NCI-H774 (cell line): ENCODE results near the gene RPAP2.
"Not testable (repeated sequence)": the region's sequence is repeated elsewhere in the genome, so short reads cannot be mapped to it uniquely, and the experiment has no call there.

Source experiments
- DNase-seq: peaks from one replicate; lab custom pipeline; 2025; lab: John Stamatoyannopoulos, UW

The RPAP2 gene

DNA sequence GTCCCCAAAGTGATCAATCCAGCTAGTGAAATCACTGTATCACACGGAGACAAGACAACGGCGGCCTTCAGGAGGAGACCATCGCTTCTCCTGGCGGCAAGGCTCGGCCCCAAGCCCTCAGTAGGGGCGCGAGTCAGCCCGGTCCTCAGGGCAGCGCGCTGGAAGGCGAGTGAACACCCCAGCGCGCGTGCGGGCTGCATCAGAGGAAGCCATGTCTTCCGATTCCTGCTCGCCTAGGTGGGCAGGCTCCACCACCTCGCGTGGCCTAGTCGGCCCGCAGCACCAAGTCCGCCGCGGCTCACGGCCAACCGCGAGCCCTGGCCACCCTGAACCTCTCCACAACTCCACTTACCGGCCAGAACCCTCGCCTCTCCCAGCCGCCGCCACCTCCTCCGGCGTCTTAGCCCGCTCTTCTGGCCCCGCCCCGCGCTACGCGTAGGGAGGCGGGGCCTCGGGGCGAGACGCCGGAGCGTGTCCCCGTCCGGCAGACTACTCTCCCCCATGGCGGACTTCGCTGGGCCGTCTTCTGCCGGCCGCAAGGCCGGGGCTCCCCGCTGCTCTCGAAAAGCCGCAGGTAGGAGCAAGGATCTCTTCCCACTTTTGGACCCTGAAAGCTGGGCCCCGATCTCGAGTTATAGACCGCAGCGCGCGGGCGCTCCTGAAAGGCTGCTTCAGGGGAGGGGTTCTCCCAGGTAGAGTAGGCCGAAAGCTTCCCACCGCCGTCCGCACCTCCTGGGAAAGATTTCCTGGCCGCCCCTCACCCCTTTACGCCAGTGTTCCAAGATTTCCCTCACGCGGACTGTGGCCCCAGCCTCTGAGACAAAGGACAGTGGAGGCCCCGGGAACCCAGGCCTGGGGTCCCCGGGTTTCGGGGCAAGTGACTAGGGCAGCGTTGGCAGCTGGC, at the start of gene RPAP2, which contains the start of gene GLMN:
TSS of gene RPAP2 (plus strand) at position 487 of the 904 bp plus-strand sequence. CDS start at position 502, 15 bp downstream.
TSS of gene GLMN (minus strand) at position 415 of the 904 bp plus-strand sequence. CDS start 988 bp downstream, outside the sequence.
- DNase-seq: peak; percentile 78

DNA sequence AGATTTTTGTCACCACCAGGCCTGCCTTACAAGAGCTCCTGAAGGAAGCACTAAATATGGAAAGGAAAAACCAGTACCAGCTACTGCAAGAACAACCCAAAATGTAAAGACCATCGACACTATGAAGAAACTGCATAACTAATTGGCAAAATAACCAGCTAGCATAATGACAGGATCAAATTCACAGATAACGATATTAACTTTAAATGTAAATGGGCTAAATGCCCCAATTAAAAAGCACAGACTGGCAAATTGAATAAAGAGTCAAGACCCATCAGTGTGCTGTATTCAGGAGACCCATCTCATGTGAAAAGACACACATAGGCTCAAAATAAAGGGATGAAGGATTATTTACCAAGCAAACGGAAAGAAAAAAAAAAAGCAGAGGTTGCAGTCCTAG, 44.1 kb upstream of the RPAP2 start:
- not testable (repeated sequence) for DNase-seq

DNA sequence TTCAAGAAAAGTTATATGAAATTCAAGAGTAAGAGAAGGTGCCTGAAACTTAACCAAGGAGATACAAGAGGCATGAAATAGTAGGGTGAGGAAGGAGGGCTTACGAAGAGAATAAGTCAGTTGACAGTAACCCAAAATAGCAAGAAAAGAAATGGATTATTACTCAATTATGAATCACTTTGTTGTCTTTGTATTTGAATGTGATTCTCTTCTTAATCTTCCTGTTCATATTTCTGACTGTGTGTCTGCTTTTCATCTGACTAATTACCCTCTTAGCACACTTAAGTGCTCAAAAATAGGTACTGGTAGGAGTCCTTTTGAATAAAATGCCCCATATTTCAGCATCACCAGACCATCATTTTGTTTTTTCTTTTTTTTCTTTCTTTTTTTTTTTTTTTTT, 39.5 kb upstream of the RPAP2 start:
- no peak for DNase-seq

DNA sequence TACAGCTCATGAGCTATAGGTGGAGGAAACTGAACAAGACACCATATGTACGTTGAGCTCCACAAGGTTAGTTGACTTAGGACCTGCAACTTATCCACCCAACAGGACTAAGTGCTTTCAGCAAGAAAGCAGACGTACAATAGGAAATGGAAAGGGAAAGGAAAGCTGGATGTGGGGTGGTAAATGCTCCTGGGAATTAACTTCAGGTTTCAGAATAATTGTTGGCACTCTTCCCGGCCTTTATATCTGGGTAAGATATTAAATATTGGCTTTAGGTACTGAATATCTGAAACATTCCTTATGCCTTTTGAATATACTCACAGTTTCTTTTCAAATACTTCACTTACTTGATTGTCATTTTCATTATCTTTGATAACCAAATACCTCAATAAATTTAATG, 36.3 kb upstream of the RPAP2 start:
- DNase-seq: no peak

DNA sequence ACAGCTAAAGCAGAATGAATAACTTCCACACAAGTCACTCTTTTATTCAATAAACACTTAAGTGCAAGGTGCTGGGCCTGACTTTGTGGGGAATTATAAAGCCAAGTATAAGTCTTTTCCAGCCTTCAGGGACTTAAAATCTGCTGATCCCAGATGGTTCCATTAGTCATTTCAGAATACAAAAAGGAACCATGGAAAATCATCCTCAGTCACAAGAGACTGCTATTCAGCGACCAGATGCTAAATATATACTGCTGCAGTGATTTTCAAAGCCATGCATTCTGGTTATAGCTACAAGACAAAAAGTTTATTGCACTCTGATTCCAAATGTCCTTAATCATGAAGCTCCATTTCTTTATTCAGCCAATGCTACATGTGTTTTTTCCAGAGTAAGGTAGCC, 25.8 kb upstream of the RPAP2 start:
- DNase-seq: no peak

DNA sequence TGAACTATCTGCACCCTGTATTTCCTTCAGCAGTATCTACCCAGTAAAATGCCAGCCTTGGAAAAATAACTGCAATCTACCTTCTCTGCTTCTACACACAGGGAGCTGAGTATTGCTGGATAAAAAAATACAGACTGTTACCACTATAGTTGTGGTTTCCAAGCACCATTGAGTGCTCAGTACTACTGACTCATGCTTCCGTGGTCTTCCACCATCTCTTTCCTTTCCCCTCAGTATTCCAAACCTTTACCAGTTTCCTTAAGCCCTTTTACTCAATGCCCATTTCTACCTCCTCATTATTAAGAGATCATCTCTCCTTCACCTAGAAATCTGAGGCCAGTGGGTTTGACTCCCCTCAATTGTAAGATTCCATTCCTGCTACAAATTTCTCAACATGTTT, 23.9 kb upstream of the RPAP2 start:
- no peak for DNase-seq

DNA sequence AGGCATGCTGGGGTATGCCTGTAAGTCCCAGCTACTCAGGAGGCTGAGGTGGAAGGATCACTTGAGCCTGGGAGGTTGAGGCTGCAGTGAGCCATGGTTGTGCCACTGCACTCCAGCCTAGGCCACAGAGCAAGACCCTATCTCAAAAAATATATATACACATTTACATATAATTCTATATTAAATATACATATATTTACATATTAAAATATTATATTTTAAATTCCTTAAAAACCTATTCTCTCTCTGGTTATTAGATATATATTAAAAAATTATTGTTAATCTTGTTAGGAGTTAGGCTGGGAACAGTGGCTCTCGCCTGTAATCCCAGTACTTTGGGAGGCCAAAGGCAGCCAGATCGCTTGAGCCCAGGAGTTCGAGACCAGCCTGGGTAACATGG, 22.8 kb upstream of the RPAP2 start:
- DNase-seq: no peak

DNA sequence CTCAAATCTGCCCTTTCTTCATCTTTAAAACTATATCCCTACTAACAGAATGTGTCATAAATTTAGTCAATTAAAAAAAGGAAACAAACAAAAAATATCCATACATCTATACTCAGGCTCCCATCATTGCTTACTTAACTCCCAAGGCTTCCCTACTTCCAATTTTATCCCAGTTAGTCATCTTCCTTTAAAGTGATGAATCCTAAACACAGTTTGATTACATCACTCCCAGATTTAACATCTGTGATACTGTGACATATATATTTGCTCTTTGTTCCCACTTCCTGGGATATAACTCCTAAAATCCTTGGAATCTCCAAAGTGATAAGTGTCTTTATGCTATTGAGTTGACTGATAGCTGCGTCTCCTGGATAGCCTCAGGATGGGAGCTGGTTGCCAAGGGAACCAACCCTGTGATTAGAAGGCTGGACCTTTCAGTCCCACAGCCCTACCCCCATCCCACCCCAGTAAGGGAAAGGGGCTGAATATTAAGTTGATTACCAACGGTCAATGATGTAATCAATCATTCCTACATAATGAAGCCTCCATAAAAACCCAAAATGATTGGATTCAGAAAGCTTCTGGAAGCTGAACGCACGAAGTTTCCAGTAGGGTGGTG, 21.6 kb upstream of the RPAP2 start:
- no peak for DNase-seq

DNA sequence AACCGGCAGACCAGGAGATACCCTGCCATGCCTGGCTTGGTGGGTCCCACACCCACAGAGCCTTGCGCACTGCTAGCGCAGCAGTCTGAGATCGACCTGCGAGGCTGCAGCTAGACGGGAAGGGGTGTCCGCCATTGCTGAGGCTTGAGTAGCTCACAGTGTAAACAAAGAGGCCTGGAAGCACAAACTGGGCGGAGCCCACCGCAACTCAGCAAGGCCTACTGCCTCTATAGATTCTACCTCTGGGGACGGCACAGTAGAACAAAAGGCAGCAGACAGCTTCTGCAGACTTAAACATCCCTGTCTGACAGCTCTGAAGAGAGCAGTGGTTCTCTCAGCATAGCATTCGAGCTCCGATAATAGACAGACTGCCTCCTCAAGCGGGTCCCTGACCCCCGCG, 19.1 kb upstream of the RPAP2 start:
- DNase-seq: not testable (repeated sequence)

DNA sequence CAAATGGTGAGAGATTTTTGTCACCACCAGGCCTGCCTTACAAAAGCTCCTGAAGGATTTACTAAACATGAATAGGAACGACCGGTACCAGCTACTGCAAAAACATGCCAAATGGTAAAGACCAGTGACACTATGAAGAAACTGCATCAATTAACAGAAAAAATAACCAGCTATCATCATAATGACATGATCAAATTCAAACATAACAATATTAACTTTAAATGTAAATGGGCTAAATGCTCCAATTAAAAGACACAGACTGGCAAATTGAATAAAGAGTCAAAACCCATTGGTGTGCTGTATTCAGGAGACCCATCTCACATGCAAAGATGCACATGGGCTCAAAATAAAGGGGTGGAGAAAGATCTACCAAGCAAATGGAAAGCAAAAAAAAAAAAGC, 17.4 kb upstream of the RPAP2 start:
- DNase-seq: not testable (repeated sequence)

DNA sequence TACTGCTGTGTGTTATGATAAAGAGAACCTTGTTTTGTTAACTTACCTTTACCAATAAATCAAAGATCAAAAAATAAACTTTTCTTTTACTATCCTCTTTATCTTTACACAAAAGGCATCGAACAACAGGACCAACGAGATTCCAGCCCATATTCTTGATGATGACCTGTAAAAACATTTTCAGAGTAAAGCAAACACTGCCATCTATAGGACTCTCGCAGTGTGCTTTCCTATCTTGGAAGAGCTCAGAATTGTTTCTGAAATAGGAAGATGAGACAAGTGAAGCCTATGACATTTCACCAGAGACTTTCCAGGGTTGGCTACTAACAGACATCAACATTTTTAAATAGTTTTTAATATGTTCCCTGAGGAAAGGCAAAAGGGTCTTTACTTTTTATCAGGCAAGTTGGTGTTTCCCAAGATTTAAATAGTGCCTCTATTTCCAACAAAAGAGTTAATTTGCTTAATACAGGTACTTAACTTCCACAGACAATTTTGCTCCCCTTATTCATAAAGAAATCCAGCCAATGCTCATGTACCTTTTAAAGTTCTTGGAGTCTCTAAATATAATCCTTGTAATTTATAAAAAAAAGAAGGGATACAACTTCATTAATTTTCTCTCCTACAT, 7.4 kb upstream of the RPAP2 start:
- DNase-seq: no peak

DNA sequence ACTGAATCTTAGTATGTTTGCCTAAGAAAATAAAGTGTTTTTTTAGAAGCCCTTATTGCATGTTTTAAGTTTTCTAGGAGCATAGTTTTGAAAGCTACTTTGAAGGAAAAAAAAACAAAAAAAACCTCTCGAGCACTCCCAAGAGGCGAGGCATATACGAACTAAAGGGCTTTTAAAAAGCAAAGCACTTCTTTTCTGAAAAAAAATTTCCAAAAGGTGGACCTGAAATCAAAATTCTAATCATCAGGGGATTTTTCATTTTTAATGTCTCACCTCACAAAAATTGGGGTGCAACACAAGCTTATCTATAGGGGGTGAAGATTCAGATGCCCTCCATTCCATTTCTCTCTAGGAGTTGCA, 666 bp upstream of the RPAP2 start:
- DNase-seq: no peak

DNA sequence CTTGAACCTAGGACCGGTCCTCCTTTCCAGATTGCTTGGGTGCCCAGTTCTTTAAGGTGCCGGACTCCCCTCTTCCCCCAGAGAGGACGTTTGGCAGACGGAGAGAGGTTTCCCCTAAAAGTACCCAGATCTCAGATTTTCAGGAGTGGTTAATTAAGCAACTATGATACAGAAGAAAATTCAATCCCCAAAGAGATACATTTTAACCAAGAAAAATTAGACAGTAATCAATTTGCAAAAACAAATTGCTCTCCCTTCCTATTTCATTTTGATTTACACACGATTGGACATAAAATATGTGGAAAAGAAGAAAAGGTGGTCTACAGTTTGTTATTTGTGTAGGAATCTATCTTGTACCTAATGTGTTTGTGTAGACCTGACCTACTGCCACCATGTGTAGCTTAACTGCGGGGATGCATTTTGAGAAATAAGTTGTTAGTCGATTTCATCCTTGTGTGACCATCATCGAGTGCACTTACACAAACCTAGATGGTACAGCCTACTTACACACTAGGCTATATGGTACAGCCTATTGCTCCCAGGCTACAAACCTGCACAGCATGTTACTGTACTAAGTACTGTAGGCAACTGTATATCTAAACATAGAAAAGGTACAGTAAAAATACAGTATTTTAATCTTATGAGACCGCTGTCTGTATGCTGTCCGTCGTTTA, 755 bp downstream of the RPAP2 start:
- no peak for DNase-seq

DNA sequence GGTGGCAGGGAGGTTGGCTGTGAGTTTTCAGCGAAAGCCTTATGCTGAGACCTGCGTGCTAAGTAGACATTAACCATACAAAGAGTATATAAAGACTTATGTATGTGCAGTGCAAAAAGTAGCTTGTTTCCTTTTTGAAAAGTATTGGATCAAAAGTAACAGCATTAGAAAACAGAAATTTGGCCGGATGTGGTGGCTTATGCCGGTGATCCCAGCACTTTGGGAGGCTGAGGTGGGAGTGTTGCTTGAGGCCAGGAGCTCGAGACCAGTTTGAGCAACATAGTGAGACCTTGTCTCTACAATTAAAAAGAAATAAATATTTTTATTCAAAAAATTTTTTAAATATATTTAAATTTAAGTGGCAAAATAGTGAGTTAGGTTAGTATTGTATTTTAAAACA, 2.2 kb downstream of the RPAP2 start:
- no peak for DNase-seq

DNA sequence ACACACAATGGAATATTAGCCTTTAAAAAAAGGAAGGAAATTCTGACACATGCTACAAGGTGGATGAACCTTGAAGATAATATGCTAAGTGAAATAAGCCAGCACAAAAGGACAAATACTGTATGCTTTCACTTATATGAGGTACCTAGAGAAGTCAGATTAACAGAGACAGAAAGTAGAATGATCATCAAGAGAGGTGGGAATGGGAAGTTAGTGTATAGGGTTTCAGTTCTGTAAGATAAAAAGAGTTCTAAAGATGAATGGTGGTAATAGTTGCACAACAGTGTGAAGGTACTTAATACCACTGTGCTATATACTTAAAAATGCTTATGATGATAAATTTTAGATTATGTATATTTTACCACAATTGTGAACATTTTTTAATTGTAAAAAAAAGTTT, 7.2 kb downstream of the RPAP2 start:
- no peak for DNase-seq

DNA sequence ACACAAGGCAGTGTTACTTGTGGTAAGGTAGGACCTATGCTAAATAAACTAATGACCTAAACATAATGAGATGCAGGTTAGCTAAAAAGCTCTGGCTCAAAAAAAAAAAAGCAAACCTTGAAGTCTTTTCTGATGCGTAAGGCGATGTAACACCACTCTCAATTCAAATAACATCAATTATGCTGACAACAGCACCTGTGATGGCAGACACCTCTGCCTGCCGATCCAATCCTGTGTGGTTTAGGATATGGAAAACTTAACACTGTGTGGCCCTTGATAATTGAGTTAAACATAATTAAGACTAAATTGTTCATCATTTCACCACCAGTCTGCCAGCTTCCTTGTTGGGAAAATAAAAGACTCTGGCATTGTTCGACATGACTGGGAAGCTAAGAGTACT, 9.1 kb downstream of the RPAP2 start:
- no peak for DNase-seq

DNA sequence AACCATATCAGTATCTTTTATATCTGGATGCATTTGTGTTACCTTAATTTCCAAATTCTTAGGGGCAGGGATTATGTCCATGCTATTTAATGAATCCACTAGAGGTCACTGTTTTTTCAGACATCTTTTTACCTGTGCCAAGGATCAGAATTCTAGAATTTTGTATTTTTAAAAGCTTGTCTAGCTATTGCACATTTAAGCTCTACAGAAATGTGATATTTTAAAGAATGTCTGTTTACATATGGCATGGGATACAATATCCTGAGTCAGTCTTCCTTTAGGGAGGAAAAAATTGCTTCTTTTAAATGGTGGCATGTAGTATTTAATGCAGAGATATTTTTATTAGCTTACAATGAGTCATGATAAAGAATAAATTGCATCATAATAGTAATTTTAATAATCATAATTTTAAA, 11.3 kb downstream of the RPAP2 start:
- DNase-seq: no peak

DNA sequence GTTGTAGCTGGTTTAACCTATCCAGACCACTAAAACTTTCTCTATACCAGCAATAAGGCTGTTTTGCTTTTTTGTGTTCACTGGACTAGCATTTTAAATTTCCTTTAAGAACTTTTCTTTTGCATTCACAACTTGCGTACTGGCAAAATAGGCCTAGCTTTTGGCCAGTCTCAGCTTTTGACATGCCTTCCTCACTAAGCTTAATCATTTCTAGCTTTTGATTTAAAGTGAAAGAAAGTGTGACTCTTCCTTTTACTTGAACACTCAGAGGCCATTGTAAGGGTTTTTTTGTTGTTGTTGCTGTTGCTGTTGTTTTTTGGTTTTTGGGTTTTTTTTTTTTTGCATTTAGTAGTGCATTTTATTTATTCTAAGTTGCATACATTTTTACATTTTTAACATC, 15.2 kb downstream of the RPAP2 start:
- DNase-seq: no peak

DNA sequence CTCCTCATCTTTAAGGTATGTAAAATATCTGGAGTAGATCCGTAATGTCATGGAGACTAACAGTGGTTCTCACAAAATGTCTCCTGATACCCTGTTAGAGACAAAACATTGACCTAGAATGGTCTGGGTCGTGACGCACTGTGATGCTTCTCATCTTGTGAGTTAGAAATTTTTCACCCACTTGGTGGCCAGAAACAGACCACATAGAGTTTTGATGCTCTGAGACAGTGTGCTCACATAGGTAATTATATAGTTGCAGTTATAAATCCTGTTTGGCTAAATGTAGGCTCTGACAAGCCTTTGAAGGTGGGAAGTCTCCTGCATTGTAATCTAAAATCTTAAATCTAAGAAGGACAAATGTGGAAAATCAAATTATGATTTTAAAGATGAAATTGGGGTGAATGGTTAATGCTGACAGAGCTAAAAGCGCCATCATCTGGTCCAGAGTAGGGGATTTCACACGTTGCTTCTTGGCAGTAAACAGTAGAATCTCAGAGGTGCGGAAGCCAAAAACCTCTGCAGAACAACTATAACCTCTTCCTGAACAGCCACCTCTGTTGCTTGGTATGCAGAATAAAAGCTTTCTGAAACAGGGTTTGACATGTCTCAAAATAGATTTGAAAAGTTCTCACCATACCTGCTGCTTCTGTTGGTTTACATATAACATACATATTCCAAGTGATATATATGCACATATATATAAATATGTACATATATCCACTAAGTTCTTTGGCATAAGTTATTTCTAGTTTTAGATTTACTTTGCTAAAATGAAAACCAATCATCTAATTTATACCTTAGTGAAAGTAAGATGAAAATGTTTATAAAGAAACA, 17.1 kb downstream of the RPAP2 start:
- DNase-seq: no peak

DNA sequence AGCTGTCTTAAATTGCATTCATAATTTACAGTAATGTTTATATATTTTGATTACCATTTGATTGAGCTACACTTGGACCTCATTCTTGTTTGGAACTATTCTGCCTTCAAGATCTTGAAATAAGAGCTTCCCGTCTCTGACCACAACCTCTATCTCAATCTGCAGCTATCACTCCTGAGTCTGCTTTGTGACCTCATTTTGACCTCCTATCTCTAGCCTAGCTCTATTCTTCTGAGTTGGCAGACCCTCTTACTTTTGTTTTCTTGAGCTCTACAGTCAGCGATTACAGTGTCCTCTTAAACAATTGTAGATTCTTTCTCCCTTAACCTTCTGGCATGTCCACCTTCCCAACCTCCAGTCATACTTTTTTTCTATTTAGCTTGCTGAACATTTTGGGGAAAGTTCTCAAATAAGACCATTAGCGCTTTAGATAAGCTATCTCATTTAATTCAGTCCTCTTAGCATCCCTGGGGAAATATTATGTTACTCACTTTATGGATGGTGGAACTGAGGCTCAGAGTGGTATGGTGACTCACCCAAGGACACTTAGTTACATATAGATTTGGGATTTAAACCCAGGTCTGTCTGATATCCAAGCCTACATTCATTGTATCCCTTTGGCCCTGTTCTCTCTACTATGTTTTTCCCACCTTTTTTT, 19.1 kb downstream of the RPAP2 start:
- no peak for DNase-seq
